Measurements from ENCODE around the gene DSTYK.

DSTYK gene

GRCh38 chr1:205102404-205102803, 109.1 kb downstream of the DSTYK start:
- no peak for DNase-seq (ENCODE audit: low read depth)
- H3K4me3 ChIP-seq (ENCODE audit: low read depth, low read length) = no peak overlapping the region
- TF ChIP-seq, protein P1, sequence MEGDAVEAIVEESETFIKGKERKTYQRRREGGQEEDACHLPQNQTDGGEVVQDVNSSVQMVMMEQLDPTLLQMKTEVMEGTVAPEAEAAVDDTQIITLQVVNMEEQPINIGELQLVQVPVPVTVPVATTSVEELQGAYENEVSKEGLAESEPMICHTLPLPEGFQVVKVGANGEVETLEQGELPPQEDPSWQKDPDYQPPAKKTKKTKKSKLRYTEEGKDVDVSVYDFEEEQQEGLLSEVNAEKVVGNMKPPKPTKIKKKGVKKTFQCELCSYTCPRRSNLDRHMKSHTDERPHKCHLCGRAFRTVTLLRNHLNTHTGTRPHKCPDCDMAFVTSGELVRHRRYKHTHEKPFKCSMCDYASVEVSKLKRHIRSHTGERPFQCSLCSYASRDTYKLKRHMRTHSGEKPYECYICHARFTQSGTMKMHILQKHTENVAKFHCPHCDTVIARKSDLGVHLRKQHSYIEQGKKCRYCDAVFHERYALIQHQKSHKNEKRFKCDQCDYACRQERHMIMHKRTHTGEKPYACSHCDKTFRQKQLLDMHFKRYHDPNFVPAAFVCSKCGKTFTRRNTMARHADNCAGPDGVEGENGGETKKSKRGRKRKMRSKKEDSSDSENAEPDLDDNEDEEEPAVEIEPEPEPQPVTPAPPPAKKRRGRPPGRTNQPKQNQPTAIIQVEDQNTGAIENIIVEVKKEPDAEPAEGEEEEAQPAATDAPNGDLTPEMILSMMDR (IDR thresholded peaks at IDR 0.05; ENCODE audit: control insufficient read depth, extremely low read depth, insufficient read depth) = no peak

DNA sequence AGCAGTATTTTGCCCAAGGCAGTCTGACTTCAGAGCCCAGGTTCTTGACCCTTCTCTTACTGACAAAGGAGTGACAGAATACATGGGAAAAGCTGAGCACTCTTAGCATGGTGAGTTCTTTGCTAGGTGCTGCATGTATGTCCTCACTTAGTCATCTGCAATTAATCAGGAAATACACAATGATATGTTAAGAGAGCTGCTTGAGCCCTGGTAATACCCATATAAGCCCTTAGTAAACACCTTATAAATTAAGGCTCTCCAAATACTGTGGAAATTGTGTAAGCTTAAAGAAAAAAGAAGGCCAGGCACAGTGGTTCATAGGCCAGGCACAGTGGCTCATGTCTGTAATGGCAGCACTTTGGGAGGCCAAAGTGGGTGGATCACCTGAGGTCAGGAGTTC, 113.3 kb downstream of the DSTYK start:
- H3K4me3 ChIP-seq (ENCODE audit: low read depth, low read length) = no peak overlapping the region
- no peak for DNase-seq (ENCODE audit: low read depth)
- TF ChIP-seq, protein P1 (IDR thresholded peaks at IDR 0.05; ENCODE audit: control insufficient read depth, extremely low read depth, insufficient read depth) = no peak

- no peak overlapping the region for H3K4me3 ChIP-seq (ENCODE audit: low read depth, low read length)
- DNase-seq (ENCODE audit: low read depth) = no peak
- TF ChIP-seq, protein P1 (IDR thresholded peaks at IDR 0.05; ENCODE audit: control insufficient read depth, extremely low read depth, insufficient read depth) = no peak
Measured at GRCh38 chr1:205095422-205095821, 116.1 kb downstream of the DSTYK start.
